Neural progenitor cell (in vitro differentiated cells): ENCODE measurements around the gene LSM6. TPM values are rescaled to one million over a fixed set of nuclear protein-coding genes. Genes with fewer than 3 reads are reported as not detected.

Source experiments
- DNase-seq: peaks from one replicate; pipeline ENCODE4 v3.0.0-alpha.2; 2016; ENCODE audit warnings: low spot score
- H2AFZ ChIP-seq: fragments of 200-600 bp; sonication (generic); replicated peaks from 2 replicates; pipeline ENCODE4 v1.6.1; 2016; ENCODE audit warnings: antibody characterized with exemption
- H3F3A ChIP-seq: fragments of 200-600 bp; sonication (generic); 2 replicates; pipeline ENCODE4 v1.6.1; 2016; ENCODE audit warnings: antibody characterized with exemption, low read depth
- H3K27ac ChIP-seq: fragments of 200-600 bp; sonication (generic); 2 replicates; pipeline ENCODE4 v1.5.1; 2016; ENCODE audit warnings: mild to moderate bottlenecking
- H3K27me3 ChIP-seq: fragments of 200-600 bp; sonication (generic); 2 replicates; pipeline ENCODE4 v1.6.1; 2016; ENCODE audit warnings: mild to moderate bottlenecking, moderate library complexity
- H3K36me3 ChIP-seq: fragments of 200-600 bp; sonication (generic); 2 replicates; pipeline ENCODE4 v1.5.1; 2016
- H3K4me1 ChIP-seq: fragments of 200-600 bp; sonication (generic); 2 replicates; pipeline ENCODE4 v1.6.1; 2016; ENCODE audit warnings: mixed run types
- H3K4me2 ChIP-seq: fragments of 200-600 bp; sonication (generic); 2 replicates; pipeline ENCODE4 v1.6.1; 2016
- H3K4me3 ChIP-seq: fragments of 200-600 bp; sonication (generic); 2 replicates; pipeline ENCODE4 v1.5.1; 2016
- H3K79me2 ChIP-seq: fragments of 200-600 bp; sonication (generic); 2 replicates; pipeline ENCODE4 v1.6.1; 2016; ENCODE audit warnings: low read depth
- H3K9ac ChIP-seq: fragments of 200-600 bp; sonication (generic); 2 replicates; pipeline ENCODE4 v1.6.1; 2016
- H3K9me3 ChIP-seq: fragments of 200-600 bp; sonication (generic); 2 replicates; pipeline ENCODE4 v1.5.1; 2016; ENCODE audit warnings: low read depth
- H4K20me1 ChIP-seq: fragments of 200-600 bp; sonication (generic); 2 replicates; pipeline ENCODE4 v1.6.1; 2016; ENCODE audit warnings: low read depth
- H3K27ac Mint-ChIP-seq: 3 replicates; pipeline ENCODE4 v1.8.0; 2021; ENCODE audit warnings: mixed read lengths
- H3K27me3 Mint-ChIP-seq: 2 replicates; pipeline ENCODE4 v1.8.0; 2022; ENCODE audit warnings: low read depth, mild to moderate bottlenecking, inconsistent platforms, moderate library complexity, mixed read lengths; ENCODE audit not compliant: insufficient read depth
- H3K36me3 Mint-ChIP-seq: 3 replicates; pipeline ENCODE4 v1.8.0; 2021; ENCODE audit warnings: mixed read lengths
- H3K4me1 Mint-ChIP-seq: 3 replicates; pipeline ENCODE4 v1.8.0; 2021; ENCODE audit warnings: mixed read lengths
- H3K4me3 Mint-ChIP-seq: 3 replicates; pipeline ENCODE4 v1.8.0; 2021; ENCODE audit warnings: mild to moderate bottlenecking, moderate library complexity, mixed read lengths
- H3K9me3 Mint-ChIP-seq: 3 replicates; pipeline ENCODE4 v1.8.0; 2020; ENCODE audit warnings: mixed read lengths
- EZH2 ChIP-seq: fragments of 200-600 bp; sonication (generic); IDR thresholded peaks from 2 replicates; pipeline ENCODE4 v1.6.1; 2017; ENCODE audit warnings: antibody characterized with exemption, mild to moderate bottlenecking, moderate library complexity
- EZH2phosphoT487 ChIP-seq: fragments of 200-600 bp; sonication (generic); IDR thresholded peaks from 2 replicates; pipeline ENCODE4 v1.6.1; 2017; ENCODE audit warnings: antibody characterized with exemption
- total RNA-seq: library from RNA; depleted of rRNA; stranded (reverse); fragments of >200 nt; gene quantifications from 2 replicates; pipeline ENCODE4 v1.2.3, GENCODE V29; 2015; ENCODE audit warnings: low replicate concordance
- TF ChIP-seq, protein P1 (sequence below): fragments of 200-600 bp; sonication (generic); IDR thresholded peaks from 2 replicates; pipeline ENCODE4 v1.5.1; 2017; ENCODE audit warnings: antibody characterized with exemption, mild to moderate bottlenecking

LSM6 gene
- total RNA-seq, 1 donor from 2014 or later = 227 TPM

DNA sequence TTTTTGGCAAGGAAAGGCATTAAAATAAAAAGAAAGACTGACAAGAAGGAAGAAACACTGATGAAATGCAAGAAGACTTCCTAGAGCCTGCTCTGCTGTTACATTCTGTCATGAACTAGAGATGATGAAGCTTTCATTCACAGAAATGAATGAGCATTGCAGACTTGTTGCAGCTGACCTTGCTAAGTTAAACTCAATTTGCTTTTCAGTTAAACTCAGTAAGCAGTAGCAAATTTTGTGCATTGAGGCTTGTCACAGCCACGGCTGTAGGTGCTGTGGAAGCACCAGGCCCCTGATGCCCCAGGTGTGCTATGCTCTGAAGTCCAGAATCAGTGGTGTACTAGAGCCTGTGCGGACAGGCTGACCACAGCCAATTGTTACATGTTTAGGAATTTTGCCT is 39.6 kb upstream of the LSM6 start:
- no peak overlapping the region for H3K27ac Mint-ChIP-seq
- H3K4me1 ChIP-seq = peaks cover 11% of the 10 kb centered on the region
- H3K36me3 Mint-ChIP-seq = no peaks in the 10 kb centered on the region
- H3K4me1 Mint-ChIP-seq = peaks cover 15% of the 10 kb centered on the region
- H3K79me2 ChIP-seq = no peaks in the 10 kb centered on the region
- H3K27me3 Mint-ChIP-seq = peaks cover 2% of the 10 kb centered on the region
- no peaks in the 10 kb centered on the region for H3K36me3 ChIP-seq
- H2AFZ ChIP-seq = no peak overlapping the region
- H3K27me3 ChIP-seq = no peaks in the 10 kb centered on the region
- no peak overlapping the region for H3K27ac ChIP-seq
- H3K4me3 ChIP-seq = no peak overlapping the region
- H3K4me3 Mint-ChIP-seq = no peak overlapping the region
- no peaks in the 10 kb centered on the region for H3K9me3 ChIP-seq
- H3F3A ChIP-seq = no peaks in the 10 kb centered on the region
- no peaks in the 10 kb centered on the region for H3K9me3 Mint-ChIP-seq
- no peak for DNase-seq
- TF ChIP-seq EZH2 = no peak
- TF ChIP-seq, protein P1, sequence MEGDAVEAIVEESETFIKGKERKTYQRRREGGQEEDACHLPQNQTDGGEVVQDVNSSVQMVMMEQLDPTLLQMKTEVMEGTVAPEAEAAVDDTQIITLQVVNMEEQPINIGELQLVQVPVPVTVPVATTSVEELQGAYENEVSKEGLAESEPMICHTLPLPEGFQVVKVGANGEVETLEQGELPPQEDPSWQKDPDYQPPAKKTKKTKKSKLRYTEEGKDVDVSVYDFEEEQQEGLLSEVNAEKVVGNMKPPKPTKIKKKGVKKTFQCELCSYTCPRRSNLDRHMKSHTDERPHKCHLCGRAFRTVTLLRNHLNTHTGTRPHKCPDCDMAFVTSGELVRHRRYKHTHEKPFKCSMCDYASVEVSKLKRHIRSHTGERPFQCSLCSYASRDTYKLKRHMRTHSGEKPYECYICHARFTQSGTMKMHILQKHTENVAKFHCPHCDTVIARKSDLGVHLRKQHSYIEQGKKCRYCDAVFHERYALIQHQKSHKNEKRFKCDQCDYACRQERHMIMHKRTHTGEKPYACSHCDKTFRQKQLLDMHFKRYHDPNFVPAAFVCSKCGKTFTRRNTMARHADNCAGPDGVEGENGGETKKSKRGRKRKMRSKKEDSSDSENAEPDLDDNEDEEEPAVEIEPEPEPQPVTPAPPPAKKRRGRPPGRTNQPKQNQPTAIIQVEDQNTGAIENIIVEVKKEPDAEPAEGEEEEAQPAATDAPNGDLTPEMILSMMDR = no peak
- no peak for TF ChIP-seq EZH2phosphoT487
- H3K4me2 ChIP-seq = no peak overlapping the region
- no peak overlapping the region for H3K9ac ChIP-seq
- no peaks in the 10 kb centered on the region for H4K20me1 ChIP-seq

DNA sequence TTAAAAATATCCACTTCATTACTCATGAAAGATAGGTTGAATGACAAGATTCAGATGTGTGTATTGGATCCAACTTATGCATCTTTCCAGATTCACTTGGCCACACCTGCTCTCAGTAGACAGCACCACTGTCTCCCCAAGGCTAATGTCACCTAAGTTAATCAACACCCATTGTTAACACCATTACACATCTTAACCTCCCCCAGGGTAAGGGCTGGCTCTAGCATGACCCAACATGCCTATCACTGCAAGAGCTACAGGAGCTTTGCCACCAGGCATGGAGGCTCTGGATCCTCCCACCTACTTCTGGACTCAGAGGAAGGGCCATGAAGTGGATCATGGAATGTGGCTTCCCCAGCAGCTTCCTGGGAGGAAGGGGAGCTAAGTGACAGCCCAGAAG is 32.8 kb upstream of the LSM6 start:
- peaks cover 2% of the 10 kb centered on the region for H3K27me3 Mint-ChIP-seq
- no peak overlapping the region for H3K4me2 ChIP-seq
- no peaks in the 10 kb centered on the region for H3K9me3 Mint-ChIP-seq
- no peak overlapping the region for H3K27ac ChIP-seq
- no peaks in the 10 kb centered on the region for H3K4me1 ChIP-seq
- H3K9me3 ChIP-seq = no peaks in the 10 kb centered on the region
- H3K27ac Mint-ChIP-seq = no peak overlapping the region
- H4K20me1 ChIP-seq = no peaks in the 10 kb centered on the region
- H3K4me3 ChIP-seq = no peak overlapping the region
- H3K36me3 ChIP-seq = no peaks in the 10 kb centered on the region
- no peaks in the 10 kb centered on the region for H3K4me1 Mint-ChIP-seq
- no peaks in the 10 kb centered on the region for H3K79me2 ChIP-seq
- H3K36me3 Mint-ChIP-seq = no peaks in the 10 kb centered on the region
- no peak overlapping the region for H3K9ac ChIP-seq
- no peaks in the 10 kb centered on the region for H3K27me3 ChIP-seq
- H2AFZ ChIP-seq = no peak overlapping the region
- no peak overlapping the region for H3K4me3 Mint-ChIP-seq
- H3F3A ChIP-seq = no peaks in the 10 kb centered on the region
- DNase-seq = no peak
- TF ChIP-seq, protein P1 = no peak

DNA sequence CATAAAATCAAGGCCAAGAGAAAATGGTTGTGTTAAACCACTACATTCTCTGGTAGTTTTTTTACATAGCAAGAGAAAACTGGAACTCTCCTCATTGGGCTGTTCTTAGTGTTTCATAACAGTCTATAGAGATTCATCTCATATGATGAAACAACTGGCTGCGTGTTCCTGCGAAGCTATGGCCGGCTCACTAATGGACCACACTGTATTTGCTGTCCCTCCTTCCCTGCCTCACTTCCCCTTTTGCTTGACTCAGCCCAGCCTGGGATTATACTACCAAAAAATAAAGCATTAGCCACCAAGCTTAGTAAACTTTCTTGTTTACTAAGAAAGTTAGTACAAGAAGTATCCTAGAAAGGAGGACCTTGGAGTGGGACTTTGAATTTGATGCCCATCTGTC is 31.6 kb upstream of the LSM6 start:
- H3K4me3 ChIP-seq = no peak overlapping the region
- no peaks in the 10 kb centered on the region for H3K27me3 ChIP-seq
- H3K4me1 Mint-ChIP-seq = no peaks in the 10 kb centered on the region
- no peak overlapping the region for H3K9ac ChIP-seq
- no peak for DNase-seq
- no peaks in the 10 kb centered on the region for H3K9me3 ChIP-seq
- H3K27ac ChIP-seq = no peak overlapping the region
- H3K4me3 Mint-ChIP-seq = no peak overlapping the region
- no peaks in the 10 kb centered on the region for H3K36me3 ChIP-seq
- no peak overlapping the region for H3K27ac Mint-ChIP-seq
- H3K27me3 Mint-ChIP-seq = peaks cover 2% of the 10 kb centered on the region
- H3F3A ChIP-seq = no peaks in the 10 kb centered on the region
- H3K4me1 ChIP-seq = no peaks in the 10 kb centered on the region
- no peaks in the 10 kb centered on the region for H4K20me1 ChIP-seq
- H3K36me3 Mint-ChIP-seq = no peaks in the 10 kb centered on the region
- TF ChIP-seq EZH2phosphoT487 = no peak
- H3K4me2 ChIP-seq = no peak overlapping the region
- H3K9me3 Mint-ChIP-seq = no peaks in the 10 kb centered on the region
- no peaks in the 10 kb centered on the region for H3K79me2 ChIP-seq
- no peak overlapping the region for H2AFZ ChIP-seq

DNA sequence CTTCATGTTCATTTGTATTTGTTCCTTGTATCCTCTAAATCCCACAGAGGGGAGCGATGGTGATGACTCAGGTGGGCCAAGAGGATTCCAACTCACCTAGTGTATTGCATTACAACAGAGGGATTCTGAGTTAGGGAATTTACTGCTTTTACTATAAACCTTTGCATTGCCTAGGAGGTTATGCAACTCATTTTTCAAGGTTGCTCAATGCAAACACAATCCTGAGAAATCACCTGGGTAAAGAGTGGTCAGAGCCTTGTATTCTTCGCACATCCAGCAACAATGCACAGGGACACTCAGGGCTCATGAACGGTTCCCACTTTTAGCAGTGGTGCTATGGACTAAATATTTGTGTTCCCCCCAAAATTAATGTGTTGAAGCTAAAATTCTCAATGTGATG is 28.6 kb upstream of the LSM6 start:
- Mint-ChIP-seq H3K4me3 (no peak overlapping the region), H3K4me1 (no peaks in the 10 kb centered on the region), H3K36me3 (no peaks in the 10 kb centered on the region), H3K9me3 (no peaks in the 10 kb centered on the region), H3K27ac (no peak overlapping the region), H3K27me3 (no peaks in the 10 kb centered on the region)
- no peaks in the 10 kb centered on the region for H3F3A ChIP-seq
- no peak overlapping the region for H3K4me2 ChIP-seq
- no peaks in the 10 kb centered on the region for H4K20me1 ChIP-seq
- no peak overlapping the region for H3K4me3 ChIP-seq
- no peaks in the 10 kb centered on the region for H3K9me3 ChIP-seq
- H2AFZ ChIP-seq = no peak overlapping the region
- H3K4me1 ChIP-seq = no peaks in the 10 kb centered on the region
- no peaks in the 10 kb centered on the region for H3K36me3 ChIP-seq
- no peak for DNase-seq
- no peak overlapping the region for H3K9ac ChIP-seq
- H3K79me2 ChIP-seq = no peaks in the 10 kb centered on the region
- no peak for TF ChIP-seq EZH2
- TF ChIP-seq, protein P1 = no peak
- TF ChIP-seq EZH2phosphoT487 = no peak
- H3K27me3 ChIP-seq = no peaks in the 10 kb centered on the region
- H3K27ac ChIP-seq = no peak overlapping the region
